GM12891 (cell line): ENCODE results near the gene PMAIP1.

ENCODE experiments used
- POLR2A ChIP-seq: IDR thresholded peaks from 2 replicates; pipeline ENCODE4 v1.6.1; 2011; ENCODE audit warnings: low read depth, low read length, control low read depth
- POLR2AphosphoS5 ChIP-seq: IDR thresholded peaks from 2 replicates; pipeline ENCODE4 v1.6.1; 2011; ENCODE audit warnings: low read depth, low read length, control low read depth
- TAF1 ChIP-seq: IDR thresholded peaks from 2 replicates; pipeline ENCODE4 v1.6.1; 2011; ENCODE audit warnings: low read depth, low read length, control low read depth

- TF ChIP-seq POLR2AphosphoS5 (no peak), POLR2A (no peak), TAF1 (no peak)
Measured at GRCh38 chr18:59851784-59852399, 47.9 kb upstream of the PMAIP1 start.
